HL-60 (cell line): Measurements from ENCODE around the gene INCENP.
"Not testable (repeated sequence)": the region's sequence is repeated elsewhere in the genome, so short reads cannot be mapped to it uniquely, and the experiment has no call there.

ENCODE experiments used
- DNase-seq, 2 experiments: peaks; one replicate each; pipeline ENCODE4 v3.0.0-alpha.2; 2010 to 2020; ENCODE audit warnings: low read depth in 1 of 2, low spot score in 1 of 2
- H3K27ac ChIP-seq: fragments of 250-450 bp; sonication (Bioruptor Pico); replicated peaks from 2 replicates; pipeline ENCODE4 v1.5.1; 2020; ENCODE audit warnings: mild to moderate bottlenecking, moderate library complexity
- H3K27me3 ChIP-seq: fragments of 250-450 bp; sonication (Bioruptor Pico); 2 replicates; pipeline ENCODE4 v1.5.1; 2021; ENCODE audit warnings: mild to moderate bottlenecking, moderate library complexity; ENCODE audit not compliant: insufficient read depth, poor library complexity, severe bottlenecking
- H3K4me3 ChIP-seq: replicated peaks from 2 replicates; pipeline ENCODE4 v1.5.1; 2011; ENCODE audit warnings: mild to moderate bottlenecking, control low read depth, low read length; ENCODE audit not compliant: insufficient read depth
- CTCF ChIP-seq: IDR thresholded peaks from one replicate; pipeline ENCODE4 v1.5.1; 2011; ENCODE audit warnings: low read length, control low read depth, inconsistent platforms; ENCODE audit not compliant: insufficient read depth
- GABPA ChIP-seq: IDR thresholded peaks from 2 replicates; pipeline ENCODE4 v1.6.1; 2012; ENCODE audit warnings: low read depth
- POLR2AphosphoS5 ChIP-seq: IDR thresholded peaks from 2 replicates; pipeline ENCODE4 v1.6.1; 2012; ENCODE audit warnings: low read depth
- SPI1 ChIP-seq: IDR thresholded peaks from 2 replicates; pipeline ENCODE4 v1.6.1; 2012; ENCODE audit warnings: low read depth, mild to moderate bottlenecking, borderline replicate concordance
- TF ChIP-seq, protein P1 (sequence below): IDR thresholded peaks from 2 replicates; pipeline ENCODE4 v1.6.1; 2012; ENCODE audit warnings: low read depth; ENCODE audit not compliant: insufficient replicate concordance

INCENP gene

DNA sequence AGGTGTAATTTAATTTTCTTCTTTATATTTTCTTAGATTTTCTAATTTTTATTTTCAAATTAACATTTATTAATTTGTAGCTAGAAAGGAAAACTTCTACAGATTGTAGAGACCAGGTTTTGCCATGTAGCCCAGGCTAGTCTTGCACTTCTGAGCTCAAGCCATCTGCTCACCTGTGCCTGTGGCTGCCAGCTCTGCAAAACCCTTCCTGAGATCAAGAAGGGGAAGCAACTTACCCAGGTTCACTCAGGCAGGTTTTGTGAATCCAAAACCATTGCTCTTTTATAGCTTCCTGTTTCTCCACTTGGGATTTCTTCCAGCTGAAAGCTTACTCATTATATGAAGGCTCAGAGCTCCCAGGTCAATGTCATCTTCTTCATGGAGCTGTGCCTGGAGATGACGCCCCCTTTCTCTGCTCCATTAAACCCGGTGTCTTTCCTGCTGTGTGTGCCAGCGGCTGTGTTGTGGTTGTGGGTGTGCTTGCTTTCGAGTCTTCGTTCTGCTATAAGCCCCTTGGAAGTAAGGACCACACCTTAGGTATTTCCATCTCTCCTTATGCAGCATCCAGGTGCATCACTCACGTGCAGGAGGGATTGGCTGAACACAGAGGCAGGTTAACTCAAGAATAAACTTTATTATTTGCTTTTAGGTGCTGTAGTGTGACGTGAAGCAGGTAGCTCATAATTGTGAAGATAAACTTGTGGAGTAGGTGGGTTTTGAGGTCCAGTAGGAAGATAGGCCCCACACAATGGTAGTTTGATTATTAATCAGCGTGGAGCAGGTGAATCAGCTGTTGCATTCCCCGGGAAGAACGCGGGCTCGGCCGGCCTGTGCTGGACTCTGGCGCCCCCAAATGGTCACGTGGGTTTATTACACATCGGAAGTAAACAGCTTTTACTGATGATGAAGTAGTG, 42.2 kb upstream of the INCENP start:
- H3K27me3 ChIP-seq: no peaks in the 10 kb centered on the region
- no peak overlapping the region for H3K27ac ChIP-seq
- TF ChIP-seq GABPA (no peak), CTCF (peak; percentile 79), POLR2AphosphoS5 (no peak), SPI1 (no peak)
- TF ChIP-seq, protein P1, sequence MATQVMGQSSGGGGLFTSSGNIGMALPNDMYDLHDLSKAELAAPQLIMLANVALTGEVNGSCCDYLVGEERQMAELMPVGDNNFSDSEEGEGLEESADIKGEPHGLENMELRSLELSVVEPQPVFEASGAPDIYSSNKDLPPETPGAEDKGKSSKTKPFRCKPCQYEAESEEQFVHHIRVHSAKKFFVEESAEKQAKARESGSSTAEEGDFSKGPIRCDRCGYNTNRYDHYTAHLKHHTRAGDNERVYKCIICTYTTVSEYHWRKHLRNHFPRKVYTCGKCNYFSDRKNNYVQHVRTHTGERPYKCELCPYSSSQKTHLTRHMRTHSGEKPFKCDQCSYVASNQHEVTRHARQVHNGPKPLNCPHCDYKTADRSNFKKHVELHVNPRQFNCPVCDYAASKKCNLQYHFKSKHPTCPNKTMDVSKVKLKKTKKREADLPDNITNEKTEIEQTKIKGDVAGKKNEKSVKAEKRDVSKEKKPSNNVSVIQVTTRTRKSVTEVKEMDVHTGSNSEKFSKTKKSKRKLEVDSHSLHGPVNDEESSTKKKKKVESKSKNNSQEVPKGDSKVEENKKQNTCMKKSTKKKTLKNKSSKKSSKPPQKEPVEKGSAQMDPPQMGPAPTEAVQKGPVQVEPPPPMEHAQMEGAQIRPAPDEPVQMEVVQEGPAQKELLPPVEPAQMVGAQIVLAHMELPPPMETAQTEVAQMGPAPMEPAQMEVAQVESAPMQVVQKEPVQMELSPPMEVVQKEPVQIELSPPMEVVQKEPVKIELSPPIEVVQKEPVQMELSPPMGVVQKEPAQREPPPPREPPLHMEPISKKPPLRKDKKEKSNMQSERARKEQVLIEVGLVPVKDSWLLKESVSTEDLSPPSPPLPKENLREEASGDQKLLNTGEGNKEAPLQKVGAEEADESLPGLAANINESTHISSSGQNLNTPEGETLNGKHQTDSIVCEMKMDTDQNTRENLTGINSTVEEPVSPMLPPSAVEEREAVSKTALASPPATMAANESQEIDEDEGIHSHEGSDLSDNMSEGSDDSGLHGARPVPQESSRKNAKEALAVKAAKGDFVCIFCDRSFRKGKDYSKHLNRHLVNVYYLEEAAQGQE: no peak
- no peak overlapping the region for H3K4me3 ChIP-seq
- DNase-seq: peak; percentile 17 to 69

GRCh38 chr11:62082292-62082657, 41.5 kb upstream of the INCENP start:
- Histone ChIP-seq H3K4me3 (no peak overlapping the region), H3K27me3 (no peaks in the 10 kb centered on the region), H3K27ac (no peak overlapping the region)
- TF ChIP-seq, protein P1: no peak
- TF ChIP-seq GABPA (no peak), SPI1 (no peak), POLR2AphosphoS5 (no peak), CTCF (no peak)
- DNase-seq: no peak

- not testable (repeated sequence) for H3K4me3 ChIP-seq, H3K27ac ChIP-seq, DNase-seq, H3K27me3 ChIP-seq
Observed at GRCh38 chr11:62084801-62085200, 39.0 kb upstream of the INCENP start.

GRCh38 chr11:62087694-62088093, 36.1 kb upstream of the INCENP start:
- Histone ChIP-seq H3K27me3 (no peaks in the 10 kb centered on the region), H3K27ac (no peak overlapping the region), H3K4me3 (no peak overlapping the region)
- DNase-seq: no peak
- TF ChIP-seq SPI1: no peak
- TF ChIP-seq POLR2AphosphoS5: no peak
- no peak for TF ChIP-seq GABPA
- TF ChIP-seq, protein P1: no peak
- TF ChIP-seq CTCF: no peak
